ENCODE measurements around the gene WDFY2. TPM values are rescaled to one million over a fixed set of nuclear protein-coding genes. Genes with fewer than 3 reads are reported as not detected.

Gene WDFY2
- total RNA-seq, 1 donor from 2014 or later: 20.7 TPM

GRCh38 chr13:51629491-51630287 lies 45.4 kb downstream of the WDFY2 start:
- no peak for TF ChIP-seq CTCF (conservative IDR thresholded peaks at IDR 0.05)
- DNase-seq (ENCODE audit: low read depth, low spot score): no peak
- no peaks in the 10 kb centered on the region for H3K36me3 Mint-ChIP-seq (ENCODE audit: low read depth)
- no peak overlapping the region for H3K4me3 Mint-ChIP-seq
- H3K27ac Mint-ChIP-seq (ENCODE audit: unreplicated experiment): no peak overlapping the region
- peaks cover 35% of the 10 kb centered on the region for H3K4me1 Mint-ChIP-seq
- no peaks in the 10 kb centered on the region for H3K27me3 Mint-ChIP-seq (ENCODE audit: low read depth)
- no peaks in the 10 kb centered on the region for H3K9me3 Mint-ChIP-seq

GRCh38 chr13:51630288-51630615 lies 46.0 kb downstream of the WDFY2 start:
- no peak overlapping the region for H3K27ac Mint-ChIP-seq (ENCODE audit: unreplicated experiment)
- H3K4me1 Mint-ChIP-seq: peaks cover 38% of the 10 kb centered on the region
- DNase-seq (ENCODE audit: low read depth, low spot score): no peak
- H3K9me3 Mint-ChIP-seq: no peaks in the 10 kb centered on the region
- H3K36me3 Mint-ChIP-seq (ENCODE audit: low read depth): no peaks in the 10 kb centered on the region
- H3K27me3 Mint-ChIP-seq (ENCODE audit: low read depth): no peaks in the 10 kb centered on the region
- H3K4me3 Mint-ChIP-seq: no peak overlapping the region
- no peak for TF ChIP-seq CTCF (conservative IDR thresholded peaks at IDR 0.05)

GRCh38 chr13:51632591-51633362 lies 48.5 kb downstream of the WDFY2 start:
- peaks cover 63% of the 10 kb centered on the region for H3K4me1 Mint-ChIP-seq
- peak; percentile 49 for DNase-seq (ENCODE audit: low read depth, low spot score)
- H3K36me3 Mint-ChIP-seq (ENCODE audit: low read depth): no peaks in the 10 kb centered on the region
- H3K27ac Mint-ChIP-seq (ENCODE audit: unreplicated experiment): peak overlapping the region; percentile 94
- peak overlapping the region; percentile 69 for H3K4me3 Mint-ChIP-seq
- no peaks in the 10 kb centered on the region for H3K9me3 Mint-ChIP-seq
- TF ChIP-seq CTCF (conservative IDR thresholded peaks at IDR 0.05): no peak
- no peaks in the 10 kb centered on the region for H3K27me3 Mint-ChIP-seq (ENCODE audit: low read depth)

GRCh38 chr13:51635137-51635878 lies 51.0 kb downstream of the WDFY2 start:
- no peak overlapping the region for H3K27ac Mint-ChIP-seq (ENCODE audit: unreplicated experiment)
- H3K4me1 Mint-ChIP-seq: peaks cover 77% of the 10 kb centered on the region
- no peaks in the 10 kb centered on the region for H3K36me3 Mint-ChIP-seq (ENCODE audit: low read depth)
- TF ChIP-seq CTCF (conservative IDR thresholded peaks at IDR 0.05): no peak
- no peaks in the 10 kb centered on the region for H3K27me3 Mint-ChIP-seq (ENCODE audit: low read depth)
- DNase-seq (ENCODE audit: low read depth, low spot score): no peak
- H3K4me3 Mint-ChIP-seq: no peak overlapping the region
- no peaks in the 10 kb centered on the region for H3K9me3 Mint-ChIP-seq

- TF ChIP-seq CTCF (conservative IDR thresholded peaks at IDR 0.05): no peak
- Mint-ChIP-seq H3K27ac (ENCODE audit: unreplicated experiment) (no peak overlapping the region), H3K27me3 (ENCODE audit: low read depth) (no peaks in the 10 kb centered on the region), H3K36me3 (ENCODE audit: low read depth) (no peaks in the 10 kb centered on the region), H3K4me3 (peak overlapping the region; percentile 28), H3K4me1 (peaks cover 77% of the 10 kb centered on the region), H3K9me3 (no peaks in the 10 kb centered on the region)
- no peak for DNase-seq (ENCODE audit: low read depth, low spot score)
Measured at GRCh38 chr13:51636349-51636890, 52.2 kb downstream of the WDFY2 start.
